Naive thymus-derived CD8-positive, alpha-beta T cell (primary cell): ENCODE data around the gene BNC2. TPM values are rescaled to one million over a fixed set of nuclear protein-coding genes. Genes with fewer than 3 reads are reported as not detected.

Source experiments
- ATAC-seq, 2 donors: fragments of 150-1000 bp; cut with Tn5 transposase in 1 of 2; sonication (Bioruptor Pico), chemical (Tn5 transposase) in 1 of 2; 1 replicate in 1 of 2; 2 replicates in 1 of 2; pipeline ENCODE4 v1.10.0; 2021; ENCODE audit warnings: mild to moderate bottlenecking in 2 of 2, moderate library complexity in 2 of 2
- POLR2A ChIA-PET: fragments of 350-600 bp; sonication (Branson Sonifier 250); formaldehyde crosslinking; loops from one replicate; lab custom pipeline; 2021; ENCODE audit warnings: antibody characterized with exemption; lab: Charles Lee
- DNase-seq, 10 donors: peaks; one replicate each; pipeline versions ENCODE4 v3.0.0 to v3.0.0-alpha.2; 2020 to 2022
- H3K27ac Mint-ChIP-seq, 10 donors: one replicate each; pipeline ENCODE4 v1.8.0; 2020 to 2022; ENCODE audit warnings: mild to moderate bottlenecking in 10 of 10, mixed read lengths in 10 of 10, moderate library complexity in 4 of 10, inconsistent platforms in 1 of 10
- H3K27me3 Mint-ChIP-seq, 5 donors: one replicate each; pipeline ENCODE4 v1.8.0; 2021 to 2022; ENCODE audit warnings: mixed read lengths in 5 of 5
- H3K36me3 Mint-ChIP-seq, 3 donors: one replicate each; pipeline ENCODE4 v1.8.0; 2020 to 2022; ENCODE audit warnings: mixed read lengths in 3 of 3, mild to moderate bottlenecking in 2 of 3, inconsistent platforms in 1 of 3
- H3K4me1 Mint-ChIP-seq, 4 donors: one replicate each; pipeline ENCODE4 v1.8.0; 2021 to 2022; ENCODE audit warnings: mixed read lengths in 4 of 4
- H3K4me3 Mint-ChIP-seq, 10 donors: one replicate each; pipeline ENCODE4 v1.8.0; 2020 to 2022; ENCODE audit warnings: mild to moderate bottlenecking in 10 of 10, mixed read lengths in 10 of 10, moderate library complexity in 6 of 10, inconsistent platforms in 1 of 10
- H3K9me3 Mint-ChIP-seq, 9 donors: one replicate each; pipeline ENCODE4 v1.8.0; 2020 to 2022; ENCODE audit warnings: mixed read lengths in 9 of 9, mild to moderate bottlenecking in 3 of 9, inconsistent platforms in 1 of 9, moderate library complexity in 1 of 9
- polyA plus RNA-seq, 3 donors: library from polyadenylated mRNA; unstranded; fragments of 300-500 nt; fragmentation: Illumina TruSeq; gene quantifications; one replicate each; pipeline ENCODE4 v1.2.3, GENCODE V29; 2021
- total RNA-seq, 8 experiments: library from RNA in 2 of 8; stranded (reverse) in 2 of 8; gene quantifications; one replicate each; pipeline ENCODE4 v1.2.3 and lab custom pipeline; 2021 to 2026

The BNC2 gene
- total and polyA plus RNA-seq, 5 experiments from 2014 or later, result not detected

DNA sequence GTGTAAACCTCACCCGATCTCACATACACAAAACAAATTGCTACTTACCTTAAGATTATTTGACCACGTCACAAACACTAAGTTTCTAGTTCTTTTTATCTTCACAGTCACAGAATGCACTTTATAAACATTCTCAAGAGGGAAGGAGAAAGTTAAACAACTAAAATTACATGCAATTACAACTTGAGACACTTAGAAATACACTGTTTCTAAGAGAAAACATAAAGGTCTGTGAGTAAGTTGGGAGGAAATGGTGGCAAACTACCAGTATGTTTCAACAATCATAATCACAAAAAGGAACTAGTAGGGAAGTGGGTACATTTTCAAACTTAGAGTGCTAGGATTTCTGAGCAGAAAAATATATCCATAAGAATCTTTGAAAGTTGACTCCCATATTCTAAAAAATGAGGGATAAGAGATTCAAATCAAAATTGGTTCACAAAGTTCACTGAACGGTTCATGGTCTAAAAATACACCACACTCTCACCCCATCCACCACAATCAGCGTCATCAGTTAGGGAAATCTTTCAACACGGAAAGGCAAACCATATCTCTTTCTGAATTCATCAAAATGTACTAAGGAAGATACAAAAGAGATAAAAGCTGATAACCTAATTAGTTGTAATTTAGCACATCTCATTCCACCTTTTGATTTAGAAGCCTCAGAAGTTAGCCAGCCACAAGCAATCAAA is 182.6 kb downstream of the BNC2 start:
- POLR2A ChIA-PET, result no interaction called here
- Mint-ChIP-seq H3K9me3 (peaks cover 0 to 5% (median 0%) of the 10 kb centered on the region in 9 donors), H3K36me3 (no peaks in the 10 kb centered on the region), H3K4me1 (no peaks in the 10 kb centered on the region), H3K27ac (no peak overlapping the region), H3K4me3 (no peak overlapping the region), H3K27me3 (peaks cover 0 to 37% (median 1%) of the 10 kb centered on the region in 5 donors)
- ATAC-seq (no peak), DNase-seq (no peak)

DNA sequence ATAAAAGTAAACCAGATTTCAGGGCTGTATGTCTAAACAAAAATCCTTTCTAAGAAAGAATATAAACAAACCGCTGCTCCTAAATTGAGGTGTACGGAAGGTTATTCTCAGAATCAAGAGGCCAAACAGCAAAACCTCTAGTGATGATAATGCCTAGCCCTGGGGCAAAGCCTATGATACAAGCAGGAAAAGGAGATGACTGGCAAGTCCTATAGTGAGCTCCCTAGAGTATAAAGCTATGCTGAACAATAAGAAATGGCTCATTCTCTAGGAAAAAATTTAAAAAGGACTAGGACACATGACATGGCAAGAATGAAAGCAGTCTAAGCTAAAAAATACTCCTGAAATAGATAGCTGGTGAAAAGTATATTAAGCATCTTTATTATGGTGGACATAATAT is 187.1 kb downstream of the BNC2 start:
- Mint-ChIP-seq H3K4me3 (no peak overlapping the region), H3K4me1 (peaks cover 0 to 2% (median 0%) of the 10 kb centered on the region in 4 donors), H3K36me3 (no peaks in the 10 kb centered on the region), H3K27me3 (peaks cover 0 to 29% (median 6%) of the 10 kb centered on the region in 5 donors), H3K27ac (no peak overlapping the region), H3K9me3 (peaks cover 0 to 3% (median 0%) of the 10 kb centered on the region in 9 donors)
- ATAC-seq (no peak), DNase-seq (no peak)
- POLR2A ChIA-PET, result no interaction called here

GRCh38 chr9:16682273-16682672 is 188.2 kb downstream of the BNC2 start:
- H3K9me3 Mint-ChIP-seq, result peaks cover 0 to 5% (median 0%) of the 10 kb centered on the region in 9 donors
- ATAC-seq (no peak), DNase-seq (no peak)
- POLR2A ChIA-PET, result no interaction called here
- no peaks in the 10 kb centered on the region for H3K36me3 Mint-ChIP-seq
- peaks cover 0 to 21% (median 2%) of the 10 kb centered on the region in 5 donors for H3K27me3 Mint-ChIP-seq
- H3K4me3 Mint-ChIP-seq, result no peak overlapping the region
- H3K4me1 Mint-ChIP-seq, result peaks cover 0 to 2% (median 0%) of the 10 kb centered on the region in 4 donors
- H3K27ac Mint-ChIP-seq, result no peak overlapping the region

DNA sequence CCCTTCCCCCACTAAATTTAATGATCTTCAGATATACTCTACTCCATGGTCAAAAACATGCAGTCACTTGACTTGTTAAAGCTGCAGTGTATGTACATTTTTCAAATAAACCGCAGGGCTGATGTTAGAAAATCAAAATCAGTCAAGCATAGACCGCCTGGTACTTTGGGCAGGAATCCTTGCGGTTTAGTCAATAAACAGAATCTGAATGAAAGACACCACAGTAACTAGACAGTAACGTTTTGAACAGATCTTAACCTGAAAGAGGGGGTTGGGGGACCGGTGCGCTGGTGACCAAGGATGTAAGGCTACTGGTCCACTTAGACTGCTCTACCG is 188.8 kb downstream of the BNC2 start:
- Mint-ChIP-seq H3K4me1 (peaks cover 0 to 2% (median 0%) of the 10 kb centered on the region in 4 donors), H3K36me3 (no peaks in the 10 kb centered on the region), H3K27me3 (peaks cover 0 to 18% (median 0%) of the 10 kb centered on the region in 5 donors), H3K27ac (no peak overlapping the region), H3K4me3 (no peak overlapping the region), H3K9me3 (peaks cover 0 to 5% (median 0%) of the 10 kb centered on the region in 9 donors)
- ATAC-seq (no peak), DNase-seq (no peak)
- POLR2A ChIA-PET, result no interaction called here

DNA sequence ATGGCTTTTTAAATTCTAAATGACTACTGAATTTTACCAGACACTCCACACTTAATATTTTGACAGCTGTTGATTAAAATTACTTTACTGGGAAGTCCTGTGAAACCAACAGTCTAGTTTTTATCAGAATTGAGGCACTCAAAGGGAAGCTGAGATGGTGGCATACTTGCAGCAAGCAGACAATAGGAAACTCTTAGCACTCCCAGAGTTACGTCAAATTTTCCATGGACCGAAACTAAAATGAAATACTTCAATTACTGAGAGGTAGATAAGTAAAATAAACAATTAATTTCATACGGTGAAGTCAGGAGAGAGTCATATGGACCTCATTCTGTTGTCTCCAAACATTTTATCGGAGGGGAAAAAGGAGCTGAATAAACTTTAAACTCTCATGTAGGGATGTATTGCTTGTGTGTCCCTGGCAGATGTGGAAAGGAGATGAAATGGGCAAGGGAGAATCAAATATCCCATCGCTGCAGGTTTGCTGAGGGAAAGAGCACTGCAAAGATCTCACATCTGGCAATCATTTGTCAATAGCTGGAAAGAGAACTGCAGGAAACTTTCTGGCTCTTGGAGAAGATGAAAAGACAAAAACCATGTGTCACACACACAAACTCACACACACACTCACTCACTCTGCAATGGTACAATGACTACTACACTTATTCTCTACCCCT is 189.4 kb downstream of the BNC2 start:
- POLR2A ChIA-PET, result no interaction called here
- peaks cover 0 to 14% (median 0%) of the 10 kb centered on the region in 5 donors for H3K27me3 Mint-ChIP-seq
- peaks cover 0 to 5% (median 0%) of the 10 kb centered on the region in 9 donors for H3K9me3 Mint-ChIP-seq
- no peak overlapping the region for H3K27ac Mint-ChIP-seq
- DNase-seq (no peak), ATAC-seq (no peak)
- H3K4me3 Mint-ChIP-seq, result no peak overlapping the region
- H3K4me1 Mint-ChIP-seq, result peaks cover 0 to 2% (median 0%) of the 10 kb centered on the region in 4 donors
- no peaks in the 10 kb centered on the region for H3K36me3 Mint-ChIP-seq

DNA sequence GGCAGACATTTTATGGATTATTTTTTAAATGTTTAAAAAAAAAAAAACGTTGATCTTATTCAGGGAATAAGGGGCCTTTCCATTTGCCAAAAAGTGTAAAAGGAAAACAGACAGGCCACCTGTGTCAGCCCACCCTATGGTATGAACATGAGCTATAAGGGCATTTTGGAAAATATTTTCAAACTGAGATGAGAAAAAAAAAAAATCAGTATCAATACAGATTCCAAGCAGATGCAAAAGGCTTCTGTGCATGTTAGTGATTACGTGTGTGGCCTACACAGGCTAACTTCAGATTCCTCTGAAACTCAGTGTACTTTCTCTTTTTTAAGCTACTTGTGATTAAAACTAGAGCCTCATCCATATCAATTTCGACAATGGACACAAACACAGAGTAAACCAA is 189.9 kb downstream of the BNC2 start:
- no peak overlapping the region for H3K27ac Mint-ChIP-seq
- peaks cover 0 to 12% (median 0%) of the 10 kb centered on the region in 5 donors for H3K27me3 Mint-ChIP-seq
- POLR2A ChIA-PET, result no interaction called here
- peaks cover 0 to 2% (median 0%) of the 10 kb centered on the region in 4 donors for H3K4me1 Mint-ChIP-seq
- DNase-seq (no peak), ATAC-seq (no peak)
- no peak overlapping the region for H3K4me3 Mint-ChIP-seq
- H3K9me3 Mint-ChIP-seq, result peaks cover 0 to 5% (median 0%) of the 10 kb centered on the region in 9 donors
- H3K36me3 Mint-ChIP-seq, result no peaks in the 10 kb centered on the region

- DNase-seq (no peak), ATAC-seq (no peak)
- POLR2A ChIA-PET, result no interaction called here
- Mint-ChIP-seq H3K4me1 (peaks cover 0 to 2% (median 0%) of the 10 kb centered on the region in 4 donors), H3K36me3 (no peaks in the 10 kb centered on the region), H3K27ac (no peak overlapping the region), H3K27me3 (peaks cover 0 to 7% (median 0%) of the 10 kb centered on the region in 5 donors), H3K9me3 (peaks cover 0 to 5% (median 0%) of the 10 kb centered on the region in 9 donors), H3K4me3 (no peak overlapping the region)
These were observed 191.1 kb downstream of the BNC2 start for GRCh38 chr9:16679327-16679821.

- Mint-ChIP-seq H3K4me1 (peaks cover 0 to 2% (median 0%) of the 10 kb centered on the region in 4 donors), H3K9me3 (peaks cover 0 to 5% (median 0%) of the 10 kb centered on the region in 9 donors)
These were observed 194.0 kb downstream of the BNC2 start for GRCh38 chr9:16676519-16676918.

DNA sequence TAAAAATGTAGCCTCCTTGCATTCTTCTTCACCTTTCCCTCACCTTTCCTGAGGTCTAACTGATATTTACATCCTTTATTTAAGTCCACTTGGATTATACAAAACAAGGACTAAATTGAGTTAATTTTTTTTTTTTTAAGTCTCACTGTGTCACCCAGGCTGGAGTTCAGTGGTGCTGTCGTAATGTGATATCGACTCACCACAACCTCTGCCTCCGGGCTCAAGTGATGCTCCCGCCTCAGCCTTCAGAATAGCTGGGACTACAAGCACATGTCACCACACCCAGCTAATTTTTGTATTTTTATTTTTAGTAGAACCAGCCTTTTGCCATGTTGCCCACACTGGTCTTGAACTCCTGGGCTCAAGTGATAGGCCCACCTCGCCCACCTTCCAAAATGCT is 195.3 kb downstream of the BNC2 start:
- H3K9me3 Mint-ChIP-seq, result peaks cover 0 to 5% (median 0%) of the 10 kb centered on the region in 9 donors
- POLR2A ChIA-PET, result no interaction called here
- no peak overlapping the region for H3K4me3 Mint-ChIP-seq
- no peak overlapping the region for H3K27ac Mint-ChIP-seq
- DNase-seq (no peak), ATAC-seq (no peak)
- peaks cover 0 to 4% (median 0%) of the 10 kb centered on the region in 5 donors for H3K27me3 Mint-ChIP-seq
- H3K4me1 Mint-ChIP-seq, result peaks cover 0 to 2% (median 0%) of the 10 kb centered on the region in 4 donors
- H3K36me3 Mint-ChIP-seq, result no peaks in the 10 kb centered on the region

More at GRCh38 chr9:16676519-16676918, 194.0 kb downstream of the BNC2 start:
- Mint-ChIP-seq H3K27ac (no peak overlapping the region), H3K36me3 (no peaks in the 10 kb centered on the region), H3K27me3 (peaks cover 0 to 4% (median 0%) of the 10 kb centered on the region in 5 donors), H3K4me3 (no peak overlapping the region)
- ATAC-seq (no peak), DNase-seq (no peak)
- POLR2A ChIA-PET, result no interaction called here

- ATAC-seq (no peak), DNase-seq (no peak)
- Mint-ChIP-seq H3K27ac (no peak overlapping the region), H3K36me3 (no peaks in the 10 kb centered on the region), H3K4me1 (no peaks in the 10 kb centered on the region), H3K9me3 (peaks cover 0 to 5% (median 0%) of the 10 kb centered on the region in 9 donors), H3K27me3 (no peaks in the 10 kb centered on the region), H3K4me3 (no peak overlapping the region)
- POLR2A ChIA-PET, result no interaction called here
These were observed 197.3 kb downstream of the BNC2 start for GRCh38 chr9:16673171-16673570.

- no peak for DNase-seq
- Mint-ChIP-seq H3K4me1 (no peaks in the 10 kb centered on the region), H3K27me3 (no peaks in the 10 kb centered on the region), H3K4me3 (no peak overlapping the region), H3K36me3 (no peaks in the 10 kb centered on the region), H3K27ac (no peak overlapping the region), H3K9me3 (peaks cover 0 to 2% (median 0%) of the 10 kb centered on the region in 9 donors)
- POLR2A ChIA-PET, result no interaction called here
- no peak for ATAC-seq
These were observed 198.0 kb downstream of the BNC2 start for GRCh38 chr9:16672501-16672900.

DNA sequence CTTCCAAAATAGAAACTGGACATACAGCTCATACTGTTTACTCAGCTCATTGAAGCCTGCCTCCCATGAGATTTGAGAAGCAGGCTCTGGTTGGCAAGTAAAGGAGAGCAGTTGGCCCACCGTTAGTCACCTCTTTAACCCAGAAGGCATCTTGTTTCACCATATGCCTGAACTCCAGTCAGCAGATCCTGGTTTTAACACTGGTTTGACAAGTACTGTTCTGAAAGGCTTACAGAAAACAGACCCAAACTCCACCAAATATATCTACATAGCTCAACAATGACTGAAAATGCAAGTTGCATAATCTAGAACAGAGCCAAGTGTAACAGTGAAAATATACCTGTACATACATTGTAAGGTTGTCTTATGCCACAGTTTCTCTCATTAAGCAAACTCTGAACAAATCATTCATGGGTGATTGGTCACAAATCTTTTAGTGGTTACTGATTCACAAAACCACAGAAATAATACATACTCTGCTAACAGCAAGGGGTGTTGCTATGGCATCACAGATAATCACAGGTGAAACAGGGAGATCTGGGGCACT is 198.8 kb downstream of the BNC2 start:
- POLR2A ChIA-PET, result no interaction called here
- ATAC-seq (no peak), DNase-seq (no peak)
- Mint-ChIP-seq H3K36me3 (no peaks in the 10 kb centered on the region), H3K27me3 (no peaks in the 10 kb centered on the region), H3K4me3 (no peak overlapping the region), H3K27ac (no peak overlapping the region), H3K9me3 (peaks cover 0 to 2% (median 0%) of the 10 kb centered on the region in 9 donors), H3K4me1 (no peaks in the 10 kb centered on the region)

- Mint-ChIP-seq H3K9me3 (peaks cover 0 to 2% (median 0%) of the 10 kb centered on the region in 9 donors), H3K4me1 (no peaks in the 10 kb centered on the region), H3K27me3 (no peaks in the 10 kb centered on the region), H3K27ac (peak overlapping the region in 1 of 10 donors; percentile 18), H3K36me3 (no peaks in the 10 kb centered on the region), H3K4me3 (no peak overlapping the region)
- POLR2A ChIA-PET, result no interaction called here
- ATAC-seq (no peak), DNase-seq (no peak)
These were observed 199.7 kb downstream of the BNC2 start for GRCh38 chr9:16670791-16671190.
